Endothelial cell of umbilical vein (primary cell): Measurements from ENCODE around the gene DR1. TPM values are rescaled to one million over a fixed set of nuclear protein-coding genes. Genes with fewer than 3 reads are reported as not detected.

Source experiments
- BruUV-seq: library from RNA; stranded (reverse); fragments of 400-500 nt; replicated peaks from 2 replicates; lab custom pipeline; 2021; lab: Mats Ljungman, UMichigan
- CTCF ChIA-PET: fragments of 300-600, 350-600 bp; sonication (Branson Sonifier 250); formaldehyde crosslinking; loops from one replicate; lab custom pipeline; 2021; ENCODE audit warnings: antibody characterized with exemption, inconsistent platforms; lab: Charles Lee
- POLR2A ChIA-PET: fragments of 300-600, 350-600 bp; sonication (Branson Sonifier 250); formaldehyde crosslinking; loops from one replicate; lab custom pipeline; 2021; ENCODE audit warnings: antibody characterized with exemption, inconsistent platforms; lab: Charles Lee
- DNase-seq: peaks from one replicate; pipeline ENCODE4 v3.0.0-alpha.2; 2011; ENCODE audit warnings: low read depth, low spot score
- FAIRE-seq: peaks from 2 replicates; lab custom pipeline; 2011; peaks lifted over from hg19 to GRCh38; lab: Jason Lieb, UNC
- H2AFZ ChIP-seq: 2 replicates; pipeline ENCODE4 v1.6.0; 2012; ENCODE audit warnings: low read depth, low read length, control low read depth, inconsistent platforms
- H3K27ac ChIP-seq: 2 replicates; pipeline ENCODE4 v1.5.1; 2011; ENCODE audit warnings: low read depth, mild to moderate bottlenecking, control low read depth, low read length, moderate library complexity; ENCODE audit not compliant: insufficient read depth
- H3K27me3 ChIP-seq, 2 experiments: 2 replicates each; pipeline versions ENCODE4 v1.6.0 to v1.6.1; 2011; ENCODE audit warnings: low read length in 2 of 2, mixed read lengths in 1 of 2; ENCODE audit not compliant: control insufficient read depth in 2 of 2, insufficient read depth in 2 of 2
- H3K36me3 ChIP-seq, 2 experiments: 2 replicates in 1 of 2; 3 replicates in 1 of 2; pipeline ENCODE4 v1.5.1; 2011; ENCODE audit warnings: low read length in 2 of 2, mild to moderate bottlenecking in 1 of 2, moderate library complexity in 1 of 2; ENCODE audit not compliant: control insufficient read depth in 2 of 2, insufficient read depth in 2 of 2; ENCODE audit errors: extremely low read depth in 1 of 2
- H3K4me1 ChIP-seq: 3 replicates; pipeline ENCODE4 v1.5.1; 2011; ENCODE audit warnings: mild to moderate bottlenecking, low read length; ENCODE audit not compliant: control insufficient read depth, insufficient read depth; ENCODE audit errors: extremely low read depth
- H3K4me2 ChIP-seq: 2 replicates; pipeline ENCODE4 v1.6.1; 2011; ENCODE audit warnings: low read length, control low read depth, mixed read lengths; ENCODE audit not compliant: insufficient read depth
- H3K4me3 ChIP-seq, 3 experiments: fragments of 200-600 bp in 1 of 3; sonication (generic), shearing (Covaris generic) in 1 of 3; replicated peaks in 1 of 3; 2 replicates each; pipeline ENCODE4 v1.5.1; 2011 to 2016; ENCODE audit warnings: control low read depth in 3 of 3, low read length in 3 of 3, mild to moderate bottlenecking in 2 of 3, inconsistent platforms in 1 of 3, low read depth in 1 of 3, moderate library complexity in 1 of 3; ENCODE audit not compliant: insufficient read depth in 1 of 3
- H3K79me2 ChIP-seq: 2 replicates; pipeline ENCODE4 v1.6.0; 2012; ENCODE audit warnings: low read length, inconsistent platforms; ENCODE audit not compliant: control insufficient read depth, insufficient read depth
- H3K9ac ChIP-seq: replicated peaks from 2 replicates; pipeline ENCODE3; 2011; ENCODE audit warnings: low read length, control low read depth; ENCODE audit not compliant: insufficient read depth; ENCODE audit errors: extremely low read depth
- H3K9me1 ChIP-seq: replicated peaks from 3 replicates; pipeline ENCODE4 v1.6.0; 2011; ENCODE audit warnings: mild to moderate bottlenecking, low read length; ENCODE audit not compliant: control insufficient read depth, insufficient read depth; ENCODE audit errors: extremely low read depth
- H3K9me3 ChIP-seq: replicated peaks from 2 replicates; pipeline ENCODE4 v1.5.1; 2012; ENCODE audit warnings: low read length, inconsistent platforms; ENCODE audit not compliant: control insufficient read depth, insufficient read depth
- H4K20me1 ChIP-seq: replicated peaks from 2 replicates; pipeline ENCODE3; 2011; ENCODE audit warnings: mild to moderate bottlenecking, low read length; ENCODE audit not compliant: control insufficient read depth, insufficient read depth; ENCODE audit errors: extremely low read depth
- EZH2 ChIP-seq: IDR thresholded peaks from 2 replicates; pipeline ENCODE4 v1.6.1; 2012; ENCODE audit warnings: borderline replicate concordance, low read depth, mild to moderate bottlenecking, moderate library complexity, low read length, inconsistent platforms; ENCODE audit not compliant: severe bottlenecking
- FOS ChIP-seq: IDR thresholded peaks from 2 replicates; pipeline ENCODE4 v1.6.1; 2011; ENCODE audit warnings: mild to moderate bottlenecking, low read length, moderate library complexity, borderline replicate concordance; ENCODE audit not compliant: insufficient read depth
- GATA2 ChIP-seq: IDR thresholded peaks from 2 replicates; pipeline ENCODE4 v1.7.0; 2011; ENCODE audit warnings: low read depth, mild to moderate bottlenecking, moderate library complexity, mixed read lengths, low read length; ENCODE audit not compliant: insufficient read length, insufficient read depth
- JUN ChIP-seq: IDR thresholded peaks from 2 replicates; pipeline ENCODE4 v1.6.1; 2011; ENCODE audit warnings: borderline replicate concordance, low read depth; ENCODE audit not compliant: insufficient read length, insufficient read depth
- MYC ChIP-seq: IDR thresholded peaks from one replicate; pipeline ENCODE4 v1.6.1; 2011; ENCODE audit warnings: mild to moderate bottlenecking, low read depth, low read length
- POLR2A ChIP-seq: IDR thresholded peaks from 2 replicates; pipeline ENCODE4 v1.6.1; 2012; ENCODE audit warnings: low read depth, mild to moderate bottlenecking, control low read depth, low read length
- POLR2AphosphoS5 ChIP-seq: IDR thresholded peaks from 2 replicates; pipeline ENCODE4 v1.6.1; 2012; ENCODE audit warnings: low read depth, mild to moderate bottlenecking, control low read depth, low read length, moderate library complexity; ENCODE audit not compliant: insufficient read depth
- dilution Hi-C: fragments of 300-500 bp; cut with MboI; formaldehyde crosslinking; loops from one replicate; pipeline ENCODE4 v1.15.0; 2019; ENCODE audit warnings: low sequenced_read_pairs; ENCODE audit not compliant: extremely low pct_ligation_motif_present
- intact Hi-C: fragments of 100-400 bp; cut with micrococcal nuclease; formaldehyde crosslinking; loops from one replicate; pipeline ENCODE4 v1.10.0; 2022
- polyA plus RNA-seq, 4 experiments: library from polyadenylated mRNA; depleted of rRNA in 3 of 4; stranded (reverse) in 3 of 4; unstranded in 1 of 4; fragments of >200 nt; gene quantifications; 2 replicates each; pipeline versions ENCODE4 v1.2.1 to v1.2.3, GENCODE V29; 2011 to 2012; ENCODE audit warnings: missing spikeins in 1 of 4
- total RNA-seq: library from RNA; stranded (reverse); gene quantifications from 2 replicates; pipeline ENCODE4 v1.2.3, GENCODE V29; 2021
- TF ChIP-seq, protein P1 (sequence below), 2 donors: IDR thresholded peaks; 1 replicate in 1 of 2; 2 replicates in 1 of 2; pipeline ENCODE4 v1.5.1; 2011; ENCODE audit warnings: low read length in 2 of 2, mild to moderate bottlenecking in 2 of 2, moderate library complexity in 2 of 2, control low read depth in 1 of 2, inconsistent platforms in 1 of 2, low read depth in 1 of 2; ENCODE audit not compliant: insufficient read depth in 1 of 2; ENCODE audit errors: extremely low read depth in 1 of 2
- TF ChIP-seq, protein P2 (sequence below): IDR thresholded peaks from 2 replicates; pipeline ENCODE4 v1.6.1; 2011; ENCODE audit not compliant: insufficient read depth, insufficient read length

The DR1 gene
- total and polyA plus RNA-seq, 2 donors (not counting 3 experiments of a cell fraction or from before 2014, with no cell fraction given) = 11.7 to 49.4 TPM

DNA sequence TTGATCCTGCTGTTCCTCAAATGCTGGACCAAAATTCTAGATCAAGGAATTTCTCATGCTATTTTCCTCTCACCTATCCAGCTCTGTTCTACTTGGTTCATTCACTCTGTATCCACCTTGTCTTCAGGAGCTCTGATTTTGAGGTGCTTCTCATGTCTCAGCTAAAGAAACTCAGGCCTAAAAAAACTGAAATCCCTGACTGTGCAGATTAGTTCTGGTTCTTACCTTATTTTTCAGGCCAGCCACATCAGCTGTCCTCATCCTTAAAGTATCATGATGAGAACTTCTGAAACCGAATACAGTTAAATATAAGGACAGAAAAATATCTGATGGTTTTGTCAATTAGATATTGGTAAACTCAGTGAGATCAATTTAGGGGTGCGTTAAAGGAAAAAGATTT lies 27.8 kb upstream of the DR1 start:
- Histone ChIP-seq H4K20me1 (no peaks in the 10 kb centered on the region), H3K79me2 (no peaks in the 10 kb centered on the region), H3K36me3 (no peaks in the 10 kb centered on the region), H3K4me3 (no peak overlapping the region), H3K27ac (no peak overlapping the region), H3K9ac (no peak overlapping the region), H3K4me2 (no peak overlapping the region), H3K27me3 (no peaks in the 10 kb centered on the region), H3K4me1 (no peaks in the 10 kb centered on the region), H3K9me3 (no peaks in the 10 kb centered on the region), H2AFZ (no peak overlapping the region), H3K9me1 (no peaks in the 10 kb centered on the region)
- TF ChIP-seq GATA2 = no peak
- no peak for TF ChIP-seq EZH2
- TF ChIP-seq POLR2AphosphoS5 = no peak
- TF ChIP-seq, protein P1, sequence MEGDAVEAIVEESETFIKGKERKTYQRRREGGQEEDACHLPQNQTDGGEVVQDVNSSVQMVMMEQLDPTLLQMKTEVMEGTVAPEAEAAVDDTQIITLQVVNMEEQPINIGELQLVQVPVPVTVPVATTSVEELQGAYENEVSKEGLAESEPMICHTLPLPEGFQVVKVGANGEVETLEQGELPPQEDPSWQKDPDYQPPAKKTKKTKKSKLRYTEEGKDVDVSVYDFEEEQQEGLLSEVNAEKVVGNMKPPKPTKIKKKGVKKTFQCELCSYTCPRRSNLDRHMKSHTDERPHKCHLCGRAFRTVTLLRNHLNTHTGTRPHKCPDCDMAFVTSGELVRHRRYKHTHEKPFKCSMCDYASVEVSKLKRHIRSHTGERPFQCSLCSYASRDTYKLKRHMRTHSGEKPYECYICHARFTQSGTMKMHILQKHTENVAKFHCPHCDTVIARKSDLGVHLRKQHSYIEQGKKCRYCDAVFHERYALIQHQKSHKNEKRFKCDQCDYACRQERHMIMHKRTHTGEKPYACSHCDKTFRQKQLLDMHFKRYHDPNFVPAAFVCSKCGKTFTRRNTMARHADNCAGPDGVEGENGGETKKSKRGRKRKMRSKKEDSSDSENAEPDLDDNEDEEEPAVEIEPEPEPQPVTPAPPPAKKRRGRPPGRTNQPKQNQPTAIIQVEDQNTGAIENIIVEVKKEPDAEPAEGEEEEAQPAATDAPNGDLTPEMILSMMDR (IDR thresholded peaks at IDR 0.05; ENCODE audit: extremely low read depth in 1 of 2, insufficient read depth in 1 of 2, low read depth in 1 of 2, low read length in 2 of 2) = no peak
- no peak for TF ChIP-seq POLR2A
- no peak for TF ChIP-seq MYC
- no peak for TF ChIP-seq FOS
- TF ChIP-seq, protein P2, sequence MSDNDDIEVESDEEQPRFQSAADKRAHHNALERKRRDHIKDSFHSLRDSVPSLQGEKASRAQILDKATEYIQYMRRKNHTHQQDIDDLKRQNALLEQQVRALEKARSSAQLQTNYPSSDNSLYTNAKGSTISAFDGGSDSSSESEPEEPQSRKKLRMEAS = no peak
- TF ChIP-seq JUN = no peak
- intact Hi-C loops = no loop called here
- DNase-seq (no peak), FAIRE-seq (no peak)
- dilution Hi-C loops = no loop called here
- POLR2A ChIA-PET = no interaction called here
- CTCF ChIA-PET = interaction anchor here (1.2 to 1.4 kb wide), 2 partner anchors 31 to 35 kb away, joined by 3 to 4 read pairs; no protein-coding TSS in a partner anchor
- BruUV-seq = no TSS peak
